GM21825 (cell line): ENCODE data around the gene ARCN1.
"Not testable (repeated sequence)": the region's sequence is repeated elsewhere in the genome, so short reads cannot be mapped to it uniquely, and the experiment has no call there.

Source experiments
- ATAC-seq: cut with Tn5 transposase; IDR thresholded peaks from one replicate; pipeline ENCODE4 v1.9.1; 2021; ENCODE audit warnings: mild to moderate bottlenecking, moderate library complexity; ENCODE audit not compliant: unreplicated experiment

Gene ARCN1

DNA sequence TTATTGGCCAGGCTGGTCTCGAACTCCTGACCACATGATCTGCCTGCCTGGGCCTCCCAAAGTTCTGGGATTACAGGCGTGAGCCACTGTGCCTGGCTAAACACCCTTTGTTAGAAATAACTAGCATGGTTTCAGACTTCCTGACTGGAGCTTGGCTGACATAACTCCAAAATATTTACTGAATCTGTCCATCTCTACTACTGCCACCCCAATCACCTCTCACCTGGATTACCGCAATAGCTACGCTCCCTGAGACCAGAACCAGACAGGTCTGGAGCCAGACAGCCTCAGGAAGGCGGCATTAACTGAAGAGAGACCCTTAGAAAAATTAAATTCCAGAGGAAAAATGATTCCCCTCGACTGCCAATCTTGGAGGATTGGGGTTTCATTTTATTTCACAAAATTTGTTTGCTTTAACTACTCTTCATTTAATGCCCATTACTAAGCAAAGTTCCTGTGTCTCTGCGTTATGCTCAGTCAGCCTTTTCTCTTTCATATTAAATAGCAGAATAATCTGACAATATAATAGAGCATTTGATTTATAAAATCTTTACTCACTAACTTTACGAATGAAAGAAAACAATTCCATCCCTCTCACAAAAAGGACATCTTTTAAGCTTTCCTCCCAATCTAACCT, 28.1 kb upstream of the ARCN1 start:
- ATAC-seq: no peak

DNA sequence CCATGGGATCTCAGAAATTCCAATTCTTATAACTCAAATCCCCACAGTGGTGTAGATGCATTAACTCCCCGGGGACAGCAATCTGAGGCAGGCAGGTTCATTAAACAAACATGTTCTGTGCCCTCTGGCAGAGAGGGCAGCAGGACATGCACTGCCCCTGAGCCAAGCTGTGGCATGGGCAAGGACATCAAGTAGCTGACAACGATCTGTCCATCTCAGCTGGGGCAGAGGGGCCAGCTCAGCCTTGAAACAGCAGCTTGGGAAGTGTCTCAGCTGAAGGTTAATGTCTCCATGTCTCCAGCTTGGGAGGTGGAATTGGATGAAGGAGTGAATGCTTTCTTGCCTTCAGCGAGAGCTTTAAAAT, 27.6 kb upstream of the ARCN1 start:
- no peak for ATAC-seq

DNA sequence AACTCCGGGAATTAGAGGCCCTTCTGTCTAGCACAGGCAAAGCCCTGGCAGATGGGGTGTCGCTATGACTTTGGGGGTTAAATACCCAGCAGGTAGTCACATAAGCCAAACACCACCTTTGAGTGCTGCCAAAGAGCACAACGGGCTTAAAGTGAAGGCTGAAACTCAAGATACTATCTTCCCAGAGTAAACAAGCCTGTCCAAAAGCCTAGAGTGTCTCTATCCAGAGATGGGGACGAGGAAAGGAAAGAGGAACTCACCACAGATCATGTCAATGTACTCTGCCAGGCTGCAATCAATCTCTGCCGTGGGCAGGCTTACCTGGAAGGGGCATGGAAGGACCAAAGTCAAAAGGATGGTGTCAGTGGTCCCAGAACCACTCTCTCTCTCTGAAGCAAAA, 26.7 kb upstream of the ARCN1 start:
- no peak for ATAC-seq

DNA sequence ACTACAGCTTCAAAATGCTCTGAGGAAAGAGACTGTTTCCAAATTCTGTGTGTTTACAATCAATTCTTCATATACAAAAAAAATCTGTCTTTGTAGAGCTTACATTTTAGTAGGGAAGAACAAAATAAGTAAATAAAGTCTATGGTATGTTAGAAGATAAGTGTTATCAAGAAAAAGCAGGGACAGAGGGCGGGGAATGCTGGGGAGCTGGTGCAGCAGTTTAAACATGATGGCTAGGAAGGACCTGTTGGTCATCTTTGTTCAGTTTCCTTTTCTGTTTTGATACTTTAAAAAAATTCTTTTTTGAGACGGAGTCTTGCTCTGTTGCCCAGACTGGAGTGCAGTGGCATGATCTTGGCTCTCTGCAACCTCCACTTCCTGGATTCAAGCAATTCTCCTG, 25.1 kb upstream of the ARCN1 start:
- no peak for ATAC-seq

DNA sequence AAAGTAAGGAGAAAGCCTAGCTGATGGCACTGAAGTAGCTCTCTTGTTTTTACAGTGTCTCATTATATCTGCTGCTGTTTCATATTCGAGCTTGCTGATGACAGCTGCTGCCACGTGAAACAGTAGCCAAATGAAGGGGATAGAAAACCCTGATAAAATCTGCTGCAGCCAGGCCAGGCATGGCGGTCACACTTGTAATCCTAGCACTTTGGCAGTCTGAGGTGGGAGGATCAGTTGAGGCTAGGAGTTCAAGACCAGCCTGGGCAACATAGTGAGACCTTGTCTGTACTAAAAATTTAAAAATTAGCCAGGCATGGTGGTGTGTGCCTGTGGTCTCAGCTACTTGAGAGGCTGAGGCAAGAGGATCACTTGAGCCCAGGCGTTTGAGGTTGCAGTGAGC, 19.9 kb upstream of the ARCN1 start:
- no peak for ATAC-seq

DNA sequence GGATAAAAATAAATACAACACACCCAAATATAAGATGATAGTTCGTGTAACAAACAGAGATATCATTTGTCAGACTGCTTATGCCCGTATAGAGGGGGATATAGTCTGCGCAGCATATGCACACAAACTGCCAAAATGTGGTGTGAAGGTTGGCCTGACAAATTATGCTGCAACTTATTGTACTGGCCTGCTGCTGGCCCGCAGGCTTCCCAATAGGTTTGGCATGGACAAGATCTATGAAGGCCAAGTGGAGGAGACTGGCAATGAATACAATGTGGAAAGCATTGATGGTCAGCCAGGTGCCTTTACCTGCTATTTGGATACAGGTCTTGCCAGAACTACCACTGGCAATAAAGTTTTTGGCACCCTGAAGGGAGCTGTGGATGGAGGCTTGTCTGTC, 11.4 kb upstream of the ARCN1 start:
- no peak for ATAC-seq

DNA sequence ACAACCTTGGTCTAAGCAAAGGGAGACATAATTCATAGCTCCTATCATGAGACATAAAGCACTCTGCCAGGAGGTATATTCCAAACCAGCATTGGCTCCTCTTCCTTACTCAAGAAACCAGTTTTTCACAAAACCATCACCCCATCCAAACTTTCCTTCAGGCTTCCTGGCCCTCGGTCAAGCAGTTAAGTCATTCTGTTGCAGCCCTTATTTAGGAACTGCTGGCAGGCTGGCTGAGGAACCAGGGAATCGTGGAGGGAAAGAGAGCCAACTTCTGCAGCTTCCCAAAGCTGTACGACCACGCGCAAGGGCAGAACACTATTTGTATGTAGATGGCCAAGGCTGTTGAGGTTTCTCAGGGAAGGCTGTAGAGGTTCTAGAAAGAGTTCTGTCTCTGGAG, 7.2 kb upstream of the ARCN1 start:
- no peak for ATAC-seq

DNA sequence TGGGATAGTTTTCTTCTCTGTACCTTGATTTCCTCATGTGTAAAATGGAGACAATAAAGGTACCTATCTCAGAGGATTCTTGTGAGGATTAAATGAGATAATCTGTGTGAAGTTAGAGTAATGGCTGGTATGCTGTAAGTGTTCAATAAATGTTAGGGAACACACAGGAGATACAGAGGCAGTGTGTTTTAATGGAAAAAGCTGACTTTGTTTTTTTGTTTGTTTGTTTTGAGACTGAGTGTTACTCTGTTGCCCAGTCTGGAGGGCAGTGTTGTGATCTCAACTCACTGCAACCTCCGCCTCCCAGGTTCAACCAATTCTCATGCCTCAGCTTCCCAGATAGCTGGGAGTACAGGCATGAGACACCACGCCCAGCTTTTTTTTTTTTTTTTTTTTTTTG, 2.5 kb upstream of the ARCN1 start:
- ATAC-seq: no peak

DNA sequence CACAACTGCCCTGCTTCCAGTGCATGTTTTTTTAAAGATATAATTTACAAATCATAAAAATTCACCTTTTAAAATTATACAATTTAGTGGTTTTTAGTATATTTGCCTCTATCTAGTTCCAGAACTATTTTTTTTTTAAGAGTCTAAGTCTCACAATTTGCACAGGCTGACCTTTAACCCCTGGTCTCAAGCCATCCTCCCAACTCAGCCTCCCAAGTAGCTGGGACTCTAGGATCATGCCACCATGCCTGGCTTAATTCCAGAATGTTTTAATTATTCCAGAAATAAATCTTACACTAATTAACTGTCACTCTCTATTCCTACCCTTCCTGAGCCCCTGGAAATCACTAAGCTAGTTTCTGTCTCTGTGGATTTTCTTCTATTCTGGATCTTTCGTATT, 1.4 kb upstream of the ARCN1 start:
- ATAC-seq: no peak

DNA sequence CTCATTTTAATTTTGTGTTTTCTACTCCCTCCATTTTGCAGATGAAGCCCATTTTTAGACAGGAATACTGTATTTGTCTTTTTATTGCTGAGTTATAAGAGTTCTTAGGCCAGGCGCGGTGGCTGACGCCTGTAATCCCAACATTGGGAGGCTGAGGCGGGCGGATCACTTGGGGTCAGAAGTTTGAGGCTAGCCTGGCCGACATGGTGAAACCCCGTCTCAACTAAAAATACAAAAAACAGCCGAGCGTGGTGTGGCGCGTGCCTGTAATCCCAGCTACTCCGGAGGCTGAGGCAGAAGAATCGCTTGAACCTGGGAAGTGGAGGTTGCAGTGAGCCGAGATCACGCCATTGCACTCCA, 528 bp upstream of the ARCN1 start:
- not testable (repeated sequence) for ATAC-seq

DNA sequence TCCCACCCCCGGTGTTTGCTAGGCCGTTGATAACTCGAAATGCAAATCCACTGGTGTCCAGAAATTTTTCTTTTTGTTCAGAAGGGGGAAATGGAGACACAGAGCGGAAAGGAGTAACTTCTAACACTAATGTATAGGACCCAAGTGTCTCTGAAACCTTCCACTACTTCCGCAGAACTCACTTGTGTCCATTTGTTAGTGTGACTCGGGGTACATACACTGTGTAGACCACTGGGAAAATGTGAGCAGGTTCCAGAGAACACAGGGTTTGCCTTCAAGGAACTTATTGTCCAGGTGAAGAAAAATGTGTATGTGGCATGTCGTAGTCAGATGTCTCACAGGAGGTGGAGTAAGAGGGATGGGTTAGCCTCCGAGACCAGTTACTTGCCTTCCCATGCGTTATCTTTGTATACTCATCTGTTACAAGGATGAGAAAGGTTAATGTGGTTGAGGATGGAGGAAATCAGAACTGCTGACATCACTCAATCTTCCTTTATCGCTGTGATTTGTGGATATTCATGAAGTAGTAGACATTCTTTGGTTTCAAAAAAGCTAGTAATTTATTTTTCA, 857 bp downstream of the ARCN1 start:
- ATAC-seq: peak; percentile 21

DNA sequence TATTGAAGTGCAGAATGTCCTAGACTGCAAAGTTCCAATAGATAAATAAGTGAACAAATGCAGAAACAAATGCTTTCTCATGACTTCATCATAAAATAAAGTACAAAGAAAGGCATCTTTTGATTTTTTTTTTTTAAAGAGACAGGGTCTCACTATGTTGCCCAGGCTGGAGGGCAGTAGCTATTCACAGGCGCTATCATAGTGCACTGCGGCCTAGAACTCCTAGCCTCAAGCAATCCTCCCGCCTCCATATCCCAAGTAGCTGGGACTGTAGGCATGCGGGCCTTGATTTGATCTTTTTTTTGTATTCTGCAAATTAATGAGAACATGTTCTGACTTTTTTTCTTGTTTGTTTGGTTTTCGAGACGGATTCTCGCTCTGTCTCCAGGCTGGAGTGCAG, 2.4 kb downstream of the ARCN1 start:
- ATAC-seq: no peak

DNA sequence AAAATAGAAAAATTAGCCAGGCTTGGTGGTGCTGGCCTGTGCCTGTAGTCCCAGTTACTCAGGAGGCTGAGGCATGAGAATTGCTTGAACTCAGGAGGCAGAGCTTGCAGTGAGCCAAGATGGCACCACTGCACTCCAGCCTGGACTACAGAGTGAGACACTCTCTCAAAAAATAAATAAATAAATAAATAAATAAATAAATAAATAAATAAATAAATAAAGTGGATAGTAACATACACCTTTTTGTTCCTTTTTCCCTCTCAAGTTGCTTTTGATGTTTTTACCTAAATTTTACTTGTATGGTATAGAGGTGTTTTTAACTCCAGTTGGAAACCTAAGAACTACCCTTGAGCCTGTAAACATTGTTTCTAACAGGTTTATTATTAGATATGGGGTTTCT, 5.8 kb downstream of the ARCN1 start:
- ATAC-seq: not testable (repeated sequence)

DNA sequence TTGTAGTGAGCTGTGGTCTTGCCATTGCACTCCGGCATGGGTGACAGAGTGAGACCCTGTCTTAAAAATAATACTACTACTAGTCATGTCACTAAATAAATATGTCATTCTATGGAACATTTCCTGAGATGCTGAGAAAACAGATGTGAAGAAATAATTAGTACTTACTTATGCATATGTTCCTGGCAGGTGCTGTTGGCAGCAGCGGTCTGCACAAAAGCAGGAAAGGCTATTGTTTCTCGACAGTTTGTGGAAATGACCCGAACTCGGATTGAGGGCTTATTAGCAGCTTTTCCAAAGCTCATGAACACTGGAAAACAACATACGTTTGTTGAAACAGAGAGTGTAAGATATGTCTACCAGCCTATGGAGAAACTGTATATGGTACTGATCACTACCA, 8.8 kb downstream of the ARCN1 start:
- no peak for ATAC-seq

DNA sequence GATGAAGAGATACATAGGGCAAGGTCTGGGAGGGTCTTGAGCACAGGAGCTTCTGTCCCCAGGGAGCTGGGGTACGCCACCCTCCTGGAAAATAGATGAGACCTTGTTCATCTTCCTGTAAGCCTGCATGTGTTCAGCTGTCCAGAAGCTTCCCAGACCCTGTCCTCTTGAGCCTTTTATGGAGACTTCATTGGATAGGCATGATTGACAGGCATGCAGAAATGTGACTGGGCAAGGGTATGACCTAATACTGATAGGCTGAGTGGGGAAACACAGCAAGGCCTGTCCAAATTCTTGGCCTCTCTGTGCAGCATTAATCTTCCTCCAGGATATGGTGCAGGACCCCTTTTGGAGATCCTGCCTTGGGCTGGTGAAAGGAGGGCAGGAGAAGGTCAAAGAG, 15.7 kb downstream of the ARCN1 start:
- no peak for ATAC-seq

DNA sequence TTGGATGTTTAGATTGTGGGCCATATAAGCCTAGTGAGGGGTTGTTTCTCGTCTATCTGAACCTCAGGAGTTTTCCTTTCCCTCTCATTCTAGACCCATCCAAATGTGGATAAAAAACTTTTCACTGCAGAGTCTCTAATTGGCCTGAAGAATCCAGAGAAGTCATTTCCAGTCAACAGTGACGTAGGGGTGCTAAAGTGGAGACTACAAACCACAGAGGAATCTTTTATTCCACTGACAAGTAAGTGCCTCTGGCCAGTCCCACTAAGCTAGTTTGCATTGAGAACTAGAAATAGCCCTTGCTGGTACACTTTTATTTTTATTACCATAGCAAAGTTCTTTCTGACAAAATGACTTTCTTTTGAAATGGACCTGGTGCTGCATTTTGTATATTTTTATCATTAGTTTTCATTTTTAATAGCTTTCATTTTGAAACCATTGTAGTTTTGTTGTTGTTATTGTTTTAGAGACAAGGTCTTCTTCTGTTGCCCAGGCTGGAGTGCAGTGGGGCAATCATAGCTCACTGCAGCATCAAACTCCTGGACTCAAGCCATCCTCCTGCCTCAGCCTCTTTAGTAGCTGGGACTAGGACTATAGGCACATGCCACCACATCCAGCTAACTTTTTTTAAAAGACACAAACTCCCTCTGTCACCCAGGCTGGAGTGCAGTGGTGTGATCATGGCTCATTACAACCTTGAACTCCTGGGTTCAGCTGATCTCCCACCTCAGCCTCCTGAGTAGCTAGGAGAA, 20.6 kb downstream of the ARCN1 start:
- ATAC-seq: no peak

DNA sequence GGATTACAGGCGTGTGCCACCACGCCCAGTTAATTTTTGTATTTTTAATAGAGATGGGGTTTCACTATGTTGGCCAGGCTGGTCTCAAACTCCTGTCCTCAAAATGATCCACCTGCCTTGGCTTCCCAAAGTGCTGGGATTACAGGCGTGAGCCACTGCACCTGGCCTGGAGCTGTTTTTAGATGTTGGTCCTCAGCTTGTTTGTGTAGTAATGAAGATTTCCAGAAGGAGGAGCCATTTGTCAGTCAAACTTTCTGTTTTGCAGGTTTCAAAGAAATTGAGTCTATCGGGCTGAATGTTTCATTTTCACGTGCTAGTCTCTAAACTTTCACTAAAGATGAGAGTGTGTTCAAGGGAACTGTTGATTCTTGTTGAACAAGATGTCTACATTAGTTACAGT, 22.8 kb downstream of the ARCN1 start:
- ATAC-seq: not testable (repeated sequence)

DNA sequence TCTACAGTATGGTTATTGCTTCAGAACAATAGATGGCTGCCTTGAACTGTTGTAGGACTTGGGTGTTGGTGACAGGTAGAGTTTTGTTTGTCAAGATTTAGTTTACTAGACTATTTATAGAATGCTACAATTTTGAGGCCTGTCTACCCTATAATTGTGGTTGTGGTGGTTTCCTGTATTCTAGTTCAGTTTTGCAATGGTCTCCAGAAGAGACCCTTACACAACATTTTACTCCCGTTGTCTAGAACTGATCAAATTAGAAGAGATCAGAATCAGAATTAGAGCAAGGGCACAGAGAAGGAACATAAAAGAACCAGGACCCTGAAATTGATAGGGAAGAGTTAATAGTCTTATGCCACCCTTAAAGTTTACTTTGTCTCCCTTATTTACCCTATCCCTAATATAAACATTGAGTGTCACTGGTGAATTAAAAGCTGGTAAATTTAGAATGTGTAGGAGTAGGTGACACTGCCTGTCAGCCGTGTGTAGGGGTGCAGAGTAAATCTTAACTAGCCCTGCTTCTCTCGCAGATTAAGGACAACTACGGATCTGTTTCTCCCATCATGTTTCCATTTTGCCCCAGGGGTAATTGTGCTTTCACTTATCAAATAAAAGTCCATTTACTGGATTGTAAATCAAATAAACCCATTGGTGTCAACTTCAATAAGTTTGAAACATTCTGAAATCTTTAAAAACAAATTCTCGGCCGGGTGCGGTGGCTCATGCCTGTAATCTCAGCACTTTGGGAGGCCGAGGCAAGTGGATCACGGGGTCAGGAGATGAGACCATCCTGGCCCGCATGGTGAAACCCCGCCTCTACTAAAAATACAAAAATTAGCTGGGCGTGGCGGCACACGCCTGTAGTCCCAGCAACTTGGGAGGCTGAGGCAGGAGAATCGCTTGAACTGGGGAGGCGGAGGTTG, 24.3 kb downstream of the ARCN1 start:
- no peak for ATAC-seq

DNA sequence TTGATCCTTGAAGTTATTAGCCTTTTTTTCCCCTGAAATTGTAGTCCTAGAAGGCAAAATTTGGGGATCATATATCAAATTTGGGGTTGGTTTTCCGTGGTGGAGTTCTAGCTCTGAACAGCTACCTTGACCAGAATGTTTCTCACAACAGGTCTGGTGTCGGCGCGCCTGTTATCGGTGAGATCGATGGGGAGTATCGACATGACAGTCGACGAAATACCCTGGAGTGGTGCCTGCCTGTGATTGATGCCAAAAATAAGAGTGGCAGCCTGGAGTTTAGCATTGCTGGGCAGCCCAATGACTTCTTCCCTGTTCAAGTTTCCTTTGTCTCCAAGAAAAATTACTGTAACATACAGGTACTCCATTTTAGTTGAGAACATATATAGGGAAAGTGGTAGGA, 25.3 kb downstream of the ARCN1 start:
- ATAC-seq: no peak

DNA sequence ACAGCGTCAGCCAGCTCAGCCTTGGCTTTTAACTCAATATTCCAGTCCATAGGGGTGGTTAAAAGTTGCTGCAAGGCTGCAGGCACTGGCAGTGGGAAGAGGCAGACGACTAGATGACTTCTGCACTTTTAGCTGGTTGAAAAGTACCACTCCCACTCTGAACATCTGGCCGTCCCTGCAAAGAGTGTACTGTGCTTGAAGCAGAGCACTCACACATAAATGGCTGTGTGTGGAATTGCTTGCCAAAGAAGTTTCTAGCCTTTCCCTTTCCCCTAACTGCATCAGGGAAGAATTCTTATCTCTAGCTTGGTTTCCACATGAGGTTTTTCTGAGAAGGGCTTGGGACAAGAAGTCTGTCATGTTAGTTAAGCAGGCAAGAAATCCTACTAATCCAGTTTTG, 30.1 kb downstream of the ARCN1 start:
- ATAC-seq: no peak

DNA sequence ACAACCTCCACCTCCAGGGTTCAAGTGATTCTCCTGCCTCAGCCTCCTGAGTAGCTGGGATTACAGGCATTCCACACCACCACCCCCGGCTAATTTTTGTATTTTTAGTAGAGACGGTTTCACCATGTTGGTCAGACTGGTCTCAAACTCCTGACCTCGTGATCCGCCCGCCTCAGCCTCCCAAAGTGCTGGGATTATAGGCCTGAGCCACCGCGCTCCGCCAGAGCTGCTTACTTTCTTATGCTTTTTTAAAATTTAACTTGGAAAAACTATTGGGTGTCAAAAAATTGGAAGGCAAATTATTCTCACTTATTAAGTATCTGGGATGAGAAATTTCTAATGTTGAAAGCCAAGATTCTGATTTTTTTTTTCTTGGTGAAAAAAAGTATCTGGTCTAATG, 31.5 kb downstream of the ARCN1 start:
- ATAC-seq: not testable (repeated sequence)

DNA sequence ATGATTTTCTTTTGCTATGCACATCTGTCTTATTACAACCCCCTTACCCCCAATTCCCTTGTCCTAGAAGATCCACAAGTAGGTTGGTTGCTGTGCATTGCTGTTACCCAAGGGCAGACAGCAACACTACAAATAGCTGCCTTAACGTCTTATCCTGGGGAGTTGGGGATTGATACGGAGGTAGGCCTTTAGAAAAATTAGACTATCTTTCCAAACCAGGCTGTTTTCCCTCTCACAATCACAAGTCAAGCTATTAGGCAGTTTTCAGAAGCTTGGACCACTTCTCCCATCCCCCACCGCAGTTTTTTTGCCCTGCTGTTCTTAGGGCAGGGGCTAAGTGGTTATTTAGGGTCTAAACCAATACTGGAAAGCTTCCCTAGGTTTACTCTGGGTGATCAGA, 32.4 kb downstream of the ARCN1 start:
- no peak for ATAC-seq
